NCI-H1092 (cell line): Measurements from ENCODE around the gene ADH1A.
"Not testable (repeated sequence)": the region's sequence is repeated elsewhere in the genome, so short reads cannot be mapped to it uniquely, and the experiment has no call there.

Experiments used
- DNase-seq: peaks from one replicate; lab custom pipeline; 2025; lab: John Stamatoyannopoulos, UW

The ADH1A gene

GRCh38 chr4:99281261-99281660, 9.5 kb downstream of the ADH1A start:
- no peak for DNase-seq

GRCh38 chr4:99276417-99276816, 14.4 kb downstream of the ADH1A start:
- no peak for DNase-seq

GRCh38 chr4:99275885-99276284, 14.9 kb downstream of the ADH1A start:
- DNase-seq = no peak

GRCh38 chr4:99275050-99275449, 15.7 kb downstream of the ADH1A start:
- DNase-seq = no peak

- DNase-seq = no peak
Observed at GRCh38 chr4:99273704-99274103, 17.1 kb downstream of the ADH1A start.

GRCh38 chr4:99264927-99265326, 25.9 kb downstream of the ADH1A start:
- DNase-seq = no peak

- DNase-seq = no peak
Observed at GRCh38 chr4:99252746-99253145, 38.0 kb downstream of the ADH1A start.

GRCh38 chr4:99248714-99249113, 42.1 kb downstream of the ADH1A start:
- no peak for DNase-seq

GRCh38 chr4:99235955-99236354, 54.8 kb downstream of the ADH1A start:
- no peak for DNase-seq

GRCh38 chr4:99234331-99235010, 56.3 kb downstream of the ADH1A start:
- no peak for DNase-seq

- not testable (repeated sequence) for DNase-seq
Observed at GRCh38 chr4:99233397-99233796, 57.4 kb downstream of the ADH1A start.

- not testable (repeated sequence) for DNase-seq
Observed at GRCh38 chr4:99228706-99229105, 62.1 kb downstream of the ADH1A start.

- not testable (repeated sequence) for DNase-seq
Observed at GRCh38 chr4:99227646-99228045, 63.1 kb downstream of the ADH1A start.
